Glutamatergic neuron (in vitro differentiated cells): Measurements from ENCODE around the gene PTGDR2. TPM values are rescaled to one million over a fixed set of nuclear protein-coding genes. Genes with fewer than 3 reads are reported as not detected.

ENCODE experiments used
- DNase-seq: peaks from one replicate; pipeline ENCODE4 v3.0.0; 2022
- H3K27ac Mint-ChIP-seq: one replicate; pipeline ENCODE4 v1.8.0; 2020; ENCODE audit warnings: mild to moderate bottlenecking, mixed read lengths, inconsistent platforms; ENCODE audit not compliant: unreplicated experiment
- H3K27me3 Mint-ChIP-seq: one replicate; pipeline ENCODE4 v1.8.0; 2020; ENCODE audit warnings: mild to moderate bottlenecking, moderate library complexity, mixed read lengths, inconsistent platforms; ENCODE audit not compliant: unreplicated experiment
- H3K36me3 Mint-ChIP-seq: one replicate; pipeline ENCODE4 v1.8.0; 2020; ENCODE audit warnings: mild to moderate bottlenecking, mixed read lengths, inconsistent platforms; ENCODE audit not compliant: unreplicated experiment
- H3K4me1 Mint-ChIP-seq: one replicate; pipeline ENCODE4 v1.8.0; 2020; ENCODE audit warnings: mild to moderate bottlenecking, low read depth, mixed read lengths, inconsistent platforms; ENCODE audit not compliant: unreplicated experiment
- H3K4me3 Mint-ChIP-seq: one replicate; pipeline ENCODE4 v1.8.0; 2020; ENCODE audit warnings: mild to moderate bottlenecking, mixed read lengths, inconsistent platforms; ENCODE audit not compliant: unreplicated experiment
- H3K9me3 Mint-ChIP-seq: one replicate; pipeline ENCODE4 v1.8.0; 2020; ENCODE audit warnings: mild to moderate bottlenecking, moderate library complexity, mixed read lengths, inconsistent platforms; ENCODE audit not compliant: unreplicated experiment
- CTCF ChIP-seq: fragments of 200-600 bp; sonication (generic); IDR thresholded peaks from one replicate; pipeline ENCODE4 v1.5.0; 2021; ENCODE audit not compliant: partially characterized antibody, unreplicated experiment
- total RNA-seq: library from RNA; stranded (reverse); fragmentation: NEBNext Ultra II Directional; extraction: Animal tissue kit (Norgen Biotek cat#: 25700); gene quantifications from one replicate; pipeline ENCODE4 v1.2.1, GENCODE V29; 2021; ENCODE audit not compliant: unreplicated experiment

Gene PTGDR2
- total RNA-seq, 1 donor from 2014 or later, result 0.32 TPM

- peaks cover 30% of the 10 kb centered on the region for H3K4me1 Mint-ChIP-seq
These were observed 10.9 kb downstream of the PTGDR2 start for GRCh38 chr11:60844870-60845221.

GRCh38 chr11:60844045-60844869, 11.5 kb downstream of the PTGDR2 start:
- H3K27ac Mint-ChIP-seq, result no peak overlapping the region
- H3K4me3 Mint-ChIP-seq, result peak overlapping the region; percentile 88
- H3K9me3 Mint-ChIP-seq, result peaks cover 11% of the 10 kb centered on the region

More at GRCh38 chr11:60844870-60845221, 10.9 kb downstream of the PTGDR2 start:
- H3K27ac Mint-ChIP-seq, result no peak overlapping the region
- H3K9me3 Mint-ChIP-seq, result peaks cover 11% of the 10 kb centered on the region
- DNase-seq, result no peak
- TF ChIP-seq CTCF, result no peak
- H3K36me3 Mint-ChIP-seq, result no peaks in the 10 kb centered on the region
- peak overlapping the region; percentile 67 for H3K4me3 Mint-ChIP-seq
- peaks cover 8% of the 10 kb centered on the region for H3K27me3 Mint-ChIP-seq

GRCh38 chr11:60842668-60843600, 12.8 kb downstream of the PTGDR2 start:
- Mint-ChIP-seq H3K4me3 (peak overlapping the region; percentile 88), H3K27ac (peak overlapping the region; percentile 17), H3K9me3 (peaks cover 11% of the 10 kb centered on the region), H3K36me3 (no peaks in the 10 kb centered on the region), H3K27me3 (peaks cover 8% of the 10 kb centered on the region), H3K4me1 (peaks cover 28% of the 10 kb centered on the region)
- no peak for DNase-seq
- TF ChIP-seq CTCF, result no peak

More at GRCh38 chr11:60844045-60844869, 11.5 kb downstream of the PTGDR2 start:
- Mint-ChIP-seq H3K36me3 (no peaks in the 10 kb centered on the region), H3K4me1 (peaks cover 30% of the 10 kb centered on the region), H3K27me3 (peaks cover 8% of the 10 kb centered on the region)
- no peak for DNase-seq
- TF ChIP-seq CTCF, result no peak

- no peak for TF ChIP-seq CTCF
- Mint-ChIP-seq H3K4me1 (peaks cover 30% of the 10 kb centered on the region), H3K9me3 (peaks cover 11% of the 10 kb centered on the region), H3K36me3 (no peaks in the 10 kb centered on the region), H3K4me3 (peak within 1 kb of the TSS; percentile 88), H3K27me3 (peaks cover 8% of the 10 kb centered on the region), H3K27ac (peak within 1 kb of the TSS; percentile 90)
- DNase-seq, result peak; percentile 99
These were observed 13.7 kb downstream of the PTGDR2 start, which contains the start of gene CCDC86 for GRCh38 chr11:60841797-60842667. CCDC86 (plus strand) TSS chr11:60842113; CDS start chr11:60842125, 12 bp downstream.
